ENCODE results near the gene AKR1C1. TPM values are rescaled to one million over a fixed set of nuclear protein-coding genes. Genes with fewer than 3 reads are reported as not detected.

Gene AKR1C1
- total and polyA plus RNA-seq, 2 of the 13 experiments (the other 11 are each of a cell fraction or from before 2014, with no cell fraction given) = 948 to 2,238 TPM

DNA sequence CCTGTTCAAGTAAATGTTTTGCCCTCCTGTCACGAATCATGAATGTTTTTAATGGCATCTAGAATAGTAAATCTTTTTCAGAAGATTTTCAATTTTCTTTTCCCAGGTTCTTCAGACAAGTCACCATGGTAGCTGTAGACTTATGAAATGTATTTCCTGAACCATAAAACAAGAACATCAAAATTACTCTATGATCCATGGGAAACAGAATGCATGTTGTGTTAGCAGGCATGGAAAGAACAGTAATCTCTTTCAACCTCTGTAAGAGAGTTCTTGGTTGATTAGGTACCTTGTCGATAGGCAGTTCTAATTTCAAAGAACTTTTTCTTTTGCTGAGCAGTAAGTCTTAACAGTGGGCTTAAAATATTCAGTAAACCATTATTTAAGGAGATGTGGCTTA, 17.6 kb downstream of the AKR1C1 start:
- peaks cover 15% of the 10 kb centered on the region for H3K4me1 ChIP-seq (ENCODE audit: insufficient read depth, low read length)
- ChIA-PET POLR2A (no interaction called here), CTCF (ENCODE audit: low intra/inter-chr PET ratio, low total read pairs) (interaction anchor here (6.0 kb wide), 1 partner anchor 131 kb away, joined by 89 read pairs; no protein-coding TSS in a partner anchor)
- in situ Hi-C loops (cut with HindIII; ENCODE audit: extremely low pct_ligation_motif_present, low pct_unique_long_range_greater_than_20kb) = loop anchor here (5.0 to 10.0 kb wide), 2 partner anchors 133 to 404 kb away; no protein-coding TSS in a partner anchor
- H4K20me1 ChIP-seq (ENCODE audit: insufficient read depth, low read length) = peaks cover 3% of the 10 kb centered on the region; the same call in 1 of the 2 replicates
- WGBS (ENCODE audit: low lambda C conversion rate) = 97% methylated on average over 2 of the region's 2 CpGs
- no peaks in the 10 kb centered on the region for H3K79me2 ChIP-seq (ENCODE audit: insufficient read depth, low read length)
- H2AFZ ChIP-seq (ENCODE audit: low read length) = no peak overlapping the region
- no peak overlapping the region for H3K9ac ChIP-seq (ENCODE audit: insufficient read depth, low read depth, low read length)
- no peak for DNase-seq (ENCODE audit: low spot score)
- intact Hi-C loops (cut with micrococcal nuclease; ENCODE audit: unreplicated experiment) = loop anchor here (10.0 kb wide), 1 partner anchor 454 kb away; no protein-coding TSS in a partner anchor
- BruUV-seq (replicated peaks) = no TSS peak
- H3K4me3 ChIP-seq (replicated peaks in 1 of 3; ENCODE audit: insufficient read depth in 1 of 3, low read depth in 2 of 3, low read length in 3 of 3) = no peak overlapping the region
- peaks cover 2 to 19% of the 10 kb centered on the region in 2 experiments; a peak in 4 of 5 replicates for H3K36me3 ChIP-seq (replicated peaks in 1 of 2; ENCODE audit: control insufficient read depth in 1 of 2, insufficient read depth in 2 of 2, low read length in 2 of 2)
- no peaks in the 10 kb centered on the region for H3K27me3 ChIP-seq (ENCODE audit: control insufficient read depth in 1 of 2, insufficient read depth in 2 of 2, low read length in 2 of 2)
- H3K4me2 ChIP-seq (ENCODE audit: low read depth, low read length) = no peak overlapping the region
- peak overlapping the region; percentile 32 for H3K27ac ChIP-seq (ENCODE audit: extremely low read length, insufficient read depth, low read length)
- ATAC-seq = no peak
- H3K9me3 ChIP-seq (ENCODE audit: low read length) = no peaks in the 10 kb centered on the region
- no peak for FAIRE-seq
- TF ChIP-seq FOXA3 (CRISPR knock-in tag; IDR thresholded peaks at IDR 0.05) (no peak), ZNF563 (CRISPR knock-in tag; IDR thresholded peaks at IDR 0.05) (no peak), XBP1 (CRISPR knock-in tag; IDR thresholded peaks at IDR 0.05) (no peak), FOXK2 (IDR thresholded peaks at IDR 0.05) (no peak), HOXA7 (CRISPR knock-in tag; IDR thresholded peaks at IDR 0.05) (no peak), PAF1 (CRISPR knock-in tag; IDR thresholded peaks at IDR 0.05) (peak; percentile 88; the same call in 1 of the 2 replicates), PAWR (CRISPR knock-in tag; IDR thresholded peaks at IDR 0.05; ENCODE audit: borderline replicate concordance) (no peak), SIX4 (CRISPR knock-in tag; IDR thresholded peaks at IDR 0.05) (no peak), SSRP1 (CRISPR knock-in tag; IDR thresholded peaks at IDR 0.05) (peak; percentile 51; the same call in 1 of the 2 replicates)
- TF ChIP-seq, protein P1, sequence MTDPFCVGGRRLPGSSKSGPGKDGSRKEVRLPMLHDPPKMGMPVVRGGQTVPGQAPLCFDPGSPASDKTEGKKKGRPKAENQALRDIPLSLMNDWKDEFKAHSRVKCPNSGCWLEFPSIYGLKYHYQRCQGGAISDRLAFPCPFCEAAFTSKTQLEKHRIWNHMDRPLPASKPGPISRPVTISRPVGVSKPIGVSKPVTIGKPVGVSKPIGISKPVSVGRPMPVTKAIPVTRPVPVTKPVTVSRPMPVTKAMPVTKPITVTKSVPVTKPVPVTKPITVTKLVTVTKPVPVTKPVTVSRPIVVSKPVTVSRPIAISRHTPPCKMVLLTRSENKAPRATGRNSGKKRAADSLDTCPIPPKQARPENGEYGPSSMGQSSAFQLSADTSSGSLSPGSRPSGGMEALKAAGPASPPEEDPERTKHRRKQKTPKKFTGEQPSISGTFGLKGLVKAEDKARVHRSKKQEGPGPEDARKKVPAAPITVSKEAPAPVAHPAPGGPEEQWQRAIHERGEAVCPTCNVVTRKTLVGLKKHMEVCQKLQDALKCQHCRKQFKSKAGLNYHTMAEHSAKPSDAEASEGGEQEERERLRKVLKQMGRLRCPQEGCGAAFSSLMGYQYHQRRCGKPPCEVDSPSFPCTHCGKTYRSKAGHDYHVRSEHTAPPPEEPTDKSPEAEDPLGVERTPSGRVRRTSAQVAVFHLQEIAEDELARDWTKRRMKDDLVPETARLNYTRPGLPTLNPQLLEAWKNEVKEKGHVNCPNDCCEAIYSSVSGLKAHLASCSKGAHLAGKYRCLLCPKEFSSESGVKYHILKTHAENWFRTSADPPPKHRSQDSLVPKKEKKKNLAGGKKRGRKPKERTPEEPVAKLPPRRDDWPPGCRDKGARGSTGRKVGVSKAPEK (CRISPR knock-in tag; IDR thresholded peaks at IDR 0.05; ENCODE audit: borderline replicate concordance) = no peak
- TF ChIP-seq, protein P2, sequence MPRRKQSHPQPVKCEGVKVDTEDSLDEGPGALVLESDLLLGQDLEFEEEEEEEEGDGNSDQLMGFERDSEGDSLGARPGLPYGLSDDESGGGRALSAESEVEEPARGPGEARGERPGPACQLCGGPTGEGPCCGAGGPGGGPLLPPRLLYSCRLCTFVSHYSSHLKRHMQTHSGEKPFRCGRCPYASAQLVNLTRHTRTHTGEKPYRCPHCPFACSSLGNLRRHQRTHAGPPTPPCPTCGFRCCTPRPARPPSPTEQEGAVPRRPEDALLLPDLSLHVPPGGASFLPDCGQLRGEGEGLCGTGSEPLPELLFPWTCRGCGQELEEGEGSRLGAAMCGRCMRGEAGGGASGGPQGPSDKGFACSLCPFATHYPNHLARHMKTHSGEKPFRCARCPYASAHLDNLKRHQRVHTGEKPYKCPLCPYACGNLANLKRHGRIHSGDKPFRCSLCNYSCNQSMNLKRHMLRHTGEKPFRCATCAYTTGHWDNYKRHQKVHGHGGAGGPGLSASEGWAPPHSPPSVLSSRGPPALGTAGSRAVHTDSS (CRISPR knock-in tag; conservative IDR thresholded peaks at IDR 0.05) = no peak
- TF ChIP-seq, protein P3, sequence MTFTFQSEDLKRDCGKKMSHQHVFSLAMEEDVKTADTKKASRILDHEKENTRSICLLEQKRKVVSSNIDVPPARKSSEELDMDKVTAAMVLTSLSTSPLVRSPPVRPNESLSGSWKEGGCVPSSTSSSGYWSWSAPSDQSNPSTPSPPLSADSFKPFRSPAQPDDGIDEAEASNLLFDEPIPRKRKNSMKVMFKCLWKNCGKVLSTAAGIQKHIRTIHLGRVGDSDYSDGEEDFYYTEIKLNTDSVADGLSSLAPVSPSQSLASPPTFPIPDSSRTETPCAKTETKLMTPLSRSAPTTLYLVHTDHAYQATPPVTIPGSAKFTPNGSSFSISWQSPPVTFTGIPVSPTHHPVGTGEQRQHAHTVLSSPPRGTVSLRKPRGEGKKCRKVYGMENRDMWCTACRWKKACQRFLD (CRISPR knock-in tag; IDR thresholded peaks at IDR 0.05; ENCODE audit: borderline replicate concordance) = no peak

All from HepG2 (cell line).